ENCODE results near the gene TRDMT1. TPM values are rescaled to one million over a fixed set of nuclear protein-coding genes. Genes with fewer than 3 reads are reported as not detected.

The TRDMT1 gene
- total RNA-seq, 1 donor from 2014 or later: 14.3 TPM

DNA sequence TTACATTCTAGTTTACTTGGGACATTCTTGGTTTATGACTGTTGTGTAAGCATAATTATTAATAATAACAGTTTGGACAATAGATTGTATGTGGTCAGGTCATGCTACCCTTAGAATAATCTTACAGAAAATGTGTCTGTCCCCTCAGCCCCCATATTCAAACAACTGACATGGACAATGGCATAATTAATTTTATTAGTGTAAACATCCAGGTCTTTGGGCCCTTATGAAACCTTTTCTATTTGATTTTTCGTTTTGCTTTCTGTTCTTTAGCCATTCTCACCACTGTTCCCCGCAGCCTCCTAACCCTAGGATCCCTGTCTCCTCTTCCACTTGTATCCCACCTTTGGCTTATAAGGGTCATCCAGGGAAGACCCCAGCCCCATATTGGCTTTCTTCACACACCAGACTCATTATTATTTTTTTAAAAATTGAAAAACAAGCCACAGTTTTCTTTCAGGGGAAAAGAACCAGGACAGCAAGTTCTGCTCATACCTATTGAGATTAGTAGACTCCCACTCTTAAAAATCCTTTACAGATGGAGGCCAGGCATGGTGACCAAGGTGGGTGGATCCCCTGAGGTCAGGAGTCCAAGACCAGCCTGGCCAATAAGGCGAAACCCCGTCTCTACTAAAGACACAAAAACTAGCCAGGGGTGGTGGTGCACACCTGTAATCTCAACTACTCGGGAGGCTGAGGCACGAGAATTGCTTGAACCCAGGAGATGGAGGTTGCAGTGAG, 38.0 kb upstream of the TRDMT1 start:
- TF ChIP-seq, protein P1, sequence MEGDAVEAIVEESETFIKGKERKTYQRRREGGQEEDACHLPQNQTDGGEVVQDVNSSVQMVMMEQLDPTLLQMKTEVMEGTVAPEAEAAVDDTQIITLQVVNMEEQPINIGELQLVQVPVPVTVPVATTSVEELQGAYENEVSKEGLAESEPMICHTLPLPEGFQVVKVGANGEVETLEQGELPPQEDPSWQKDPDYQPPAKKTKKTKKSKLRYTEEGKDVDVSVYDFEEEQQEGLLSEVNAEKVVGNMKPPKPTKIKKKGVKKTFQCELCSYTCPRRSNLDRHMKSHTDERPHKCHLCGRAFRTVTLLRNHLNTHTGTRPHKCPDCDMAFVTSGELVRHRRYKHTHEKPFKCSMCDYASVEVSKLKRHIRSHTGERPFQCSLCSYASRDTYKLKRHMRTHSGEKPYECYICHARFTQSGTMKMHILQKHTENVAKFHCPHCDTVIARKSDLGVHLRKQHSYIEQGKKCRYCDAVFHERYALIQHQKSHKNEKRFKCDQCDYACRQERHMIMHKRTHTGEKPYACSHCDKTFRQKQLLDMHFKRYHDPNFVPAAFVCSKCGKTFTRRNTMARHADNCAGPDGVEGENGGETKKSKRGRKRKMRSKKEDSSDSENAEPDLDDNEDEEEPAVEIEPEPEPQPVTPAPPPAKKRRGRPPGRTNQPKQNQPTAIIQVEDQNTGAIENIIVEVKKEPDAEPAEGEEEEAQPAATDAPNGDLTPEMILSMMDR (IDR thresholded peaks at IDR 0.05; ENCODE audit: unreplicated experiment): no peak
- H3K36me3 Mint-ChIP-seq (ENCODE audit: insufficient read depth): peaks cover 6% of the 10 kb centered on the region
- H3K27ac Mint-ChIP-seq: peak overlapping the region; percentile 38
- H3K27me3 Mint-ChIP-seq: no peaks in the 10 kb centered on the region
- no peak overlapping the region for H3K4me3 Mint-ChIP-seq (ENCODE audit: low read depth)
- no peak for DNase-seq (ENCODE audit: low spot score, unreplicated experiment)
- no peaks in the 10 kb centered on the region for H3K4me1 Mint-ChIP-seq (ENCODE audit: low read depth)
- no peaks in the 10 kb centered on the region for H3K9me3 Mint-ChIP-seq (ENCODE audit: low read depth)

DNA sequence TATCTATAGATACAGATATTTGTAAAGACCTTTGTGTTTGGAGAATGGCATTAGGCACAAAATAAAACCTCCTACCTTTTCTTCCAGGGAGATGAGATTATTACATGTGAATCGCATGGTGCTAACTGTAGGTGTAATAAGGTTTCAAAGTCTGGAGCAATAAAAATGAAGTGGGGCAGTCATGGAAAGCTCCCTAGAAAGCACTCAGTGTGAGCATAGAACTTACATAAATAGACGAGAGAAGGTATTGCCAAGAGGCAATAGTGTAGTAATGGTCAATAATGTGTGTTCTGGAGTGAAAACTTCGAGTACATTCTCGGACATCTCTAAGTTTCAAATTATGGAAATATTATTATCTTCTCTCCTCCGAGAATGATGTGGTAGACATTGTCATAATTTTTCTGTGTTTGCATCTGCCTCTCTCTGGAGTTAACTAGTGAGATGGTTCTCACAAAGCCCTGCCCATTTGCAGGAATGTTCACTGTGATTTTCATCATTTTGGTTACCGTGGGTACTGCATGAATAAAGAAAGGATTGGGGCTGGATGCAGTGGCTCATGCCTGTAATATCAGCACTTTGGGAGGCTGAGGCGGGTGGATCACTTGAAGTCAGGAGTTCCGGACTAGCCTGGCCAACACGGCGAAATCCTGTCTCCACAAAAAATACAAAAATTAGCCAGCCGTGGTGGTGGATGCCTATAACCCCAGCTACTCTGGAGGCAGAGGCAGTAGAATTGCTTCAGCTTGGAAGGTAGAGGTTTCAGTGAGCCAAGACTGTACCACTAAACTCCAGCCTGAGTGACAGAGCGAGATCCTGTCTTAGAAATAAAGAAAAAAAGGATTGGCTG, 37.2 kb upstream of the TRDMT1 start:
- Mint-ChIP-seq H3K27ac (no peak overlapping the region), H3K4me1 (ENCODE audit: low read depth) (no peaks in the 10 kb centered on the region), H3K4me3 (ENCODE audit: low read depth) (no peak overlapping the region), H3K9me3 (ENCODE audit: low read depth) (no peaks in the 10 kb centered on the region), H3K36me3 (ENCODE audit: insufficient read depth) (peaks cover 10% of the 10 kb centered on the region), H3K27me3 (no peaks in the 10 kb centered on the region)
- TF ChIP-seq, protein P1 (IDR thresholded peaks at IDR 0.05; ENCODE audit: unreplicated experiment): no peak
- no peak for DNase-seq (ENCODE audit: low spot score, unreplicated experiment)

DNA sequence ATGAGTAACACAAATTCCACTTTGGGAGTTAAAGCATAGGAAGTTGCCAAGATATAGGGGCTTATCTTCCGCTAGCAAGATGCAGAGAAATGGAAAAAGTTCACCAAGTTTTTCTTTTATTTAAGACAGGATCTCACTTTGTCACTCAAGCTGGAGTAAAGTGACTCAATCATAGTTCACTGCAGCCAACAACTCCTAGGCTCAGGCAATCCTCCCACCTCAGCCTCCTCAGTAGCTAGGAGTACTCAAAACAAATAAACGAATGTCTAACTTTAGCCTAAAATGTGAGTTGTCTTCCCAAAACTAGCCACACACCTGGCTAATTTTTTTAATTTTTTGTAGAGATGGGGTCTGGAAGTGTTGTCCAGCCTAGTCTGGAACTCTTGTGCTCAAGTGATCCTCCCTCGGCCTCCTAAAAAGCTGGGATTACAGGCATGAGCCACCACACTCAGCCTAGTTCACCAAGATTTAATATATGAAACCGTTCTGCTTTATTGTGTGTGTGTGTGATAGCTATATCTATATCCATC, 36.5 kb upstream of the TRDMT1 start:
- peaks cover 11% of the 10 kb centered on the region for H3K36me3 Mint-ChIP-seq (ENCODE audit: insufficient read depth)
- H3K27me3 Mint-ChIP-seq: no peaks in the 10 kb centered on the region
- TF ChIP-seq, protein P1 (IDR thresholded peaks at IDR 0.05; ENCODE audit: unreplicated experiment): no peak
- no peak for DNase-seq (ENCODE audit: low spot score, unreplicated experiment)
- H3K4me1 Mint-ChIP-seq (ENCODE audit: low read depth): no peaks in the 10 kb centered on the region
- H3K27ac Mint-ChIP-seq: no peak overlapping the region
- H3K9me3 Mint-ChIP-seq (ENCODE audit: low read depth): no peaks in the 10 kb centered on the region
- H3K4me3 Mint-ChIP-seq (ENCODE audit: low read depth): no peak overlapping the region

DNA sequence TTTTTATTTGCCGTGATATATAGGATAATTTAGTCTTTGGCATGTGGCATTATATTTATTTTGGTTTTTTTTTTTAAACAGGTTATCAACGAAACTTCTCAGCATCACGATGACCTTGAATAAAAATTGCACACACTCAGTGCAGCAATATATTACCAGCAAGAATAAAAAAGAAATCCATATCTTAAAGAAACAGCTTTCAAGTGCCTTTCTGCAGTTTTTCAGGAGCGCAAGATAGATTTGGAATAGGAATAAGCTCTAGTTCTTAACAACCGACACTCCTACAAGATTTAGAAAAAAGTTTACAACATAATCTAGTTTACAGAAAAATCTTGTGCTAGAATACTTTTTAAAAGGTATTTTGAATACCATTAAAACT, 35.7 kb upstream of the TRDMT1 start:
- Mint-ChIP-seq H3K27me3 (no peaks in the 10 kb centered on the region), H3K9me3 (ENCODE audit: low read depth) (no peaks in the 10 kb centered on the region), H3K36me3 (ENCODE audit: insufficient read depth) (peaks cover 11% of the 10 kb centered on the region), H3K4me3 (ENCODE audit: low read depth) (no peak overlapping the region), H3K4me1 (ENCODE audit: low read depth) (no peaks in the 10 kb centered on the region), H3K27ac (no peak overlapping the region)
- DNase-seq (ENCODE audit: low spot score, unreplicated experiment): no peak
- TF ChIP-seq, protein P1 (IDR thresholded peaks at IDR 0.05; ENCODE audit: unreplicated experiment): no peak

DNA sequence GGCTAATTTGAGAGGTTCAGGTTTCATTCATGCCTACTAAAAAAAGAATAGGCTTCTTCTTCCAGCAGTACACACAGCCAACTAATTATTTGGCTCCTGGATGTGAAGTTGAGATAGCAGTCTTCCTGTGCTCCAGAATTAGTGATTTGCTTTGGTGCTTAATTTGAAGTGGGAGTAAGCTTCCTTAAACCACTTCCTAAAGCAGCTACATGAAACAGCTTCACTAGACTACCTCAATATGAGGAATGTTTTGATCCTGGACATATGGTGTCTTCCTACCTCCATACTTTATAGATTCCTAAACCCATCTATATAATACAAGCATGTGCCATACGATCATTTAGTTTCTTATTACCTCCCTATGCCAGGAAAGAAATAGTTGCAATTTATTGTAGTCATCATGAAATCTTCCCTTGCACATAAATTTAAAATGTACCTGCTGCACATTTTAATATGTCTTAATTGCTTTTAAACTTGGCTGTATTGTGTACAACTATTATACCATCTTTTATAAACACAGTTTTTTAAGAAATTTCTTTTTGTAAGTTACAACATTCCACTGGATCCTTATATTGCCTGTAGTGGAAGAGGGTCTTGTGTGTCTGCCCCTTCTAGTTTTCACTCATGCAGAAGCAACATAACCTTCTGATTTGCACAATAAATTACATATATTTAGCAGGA, 35.1 kb upstream of the TRDMT1 start:
- Mint-ChIP-seq H3K27ac (no peak overlapping the region), H3K4me3 (ENCODE audit: low read depth) (no peak overlapping the region), H3K27me3 (no peaks in the 10 kb centered on the region), H3K4me1 (ENCODE audit: low read depth) (peaks cover 4% of the 10 kb centered on the region), H3K36me3 (ENCODE audit: insufficient read depth) (peaks cover 11% of the 10 kb centered on the region), H3K9me3 (ENCODE audit: low read depth) (no peaks in the 10 kb centered on the region)
- DNase-seq (ENCODE audit: low spot score, unreplicated experiment): no peak
- TF ChIP-seq, protein P1 (IDR thresholded peaks at IDR 0.05; ENCODE audit: unreplicated experiment): no peak

Measured in progenitor cell of endocrine pancreas (in vitro differentiated cells).